SU-DHL-6 (cell line): Measurements from ENCODE around the gene COL1A2.

Source experiments
- H2AFZ ChIP-seq: fragments of 200-600 bp; sonication (generic); 2 replicates; pipeline ENCODE4 v1.6.1; 2014; ENCODE audit warnings: low read depth, mild to moderate bottlenecking, moderate library complexity, mixed read lengths, antibody characterized with exemption, low read length; ENCODE audit not compliant: severe bottlenecking
- H3F3A ChIP-seq: fragments of 200-600 bp; shearing (Covaris generic); 2 replicates; pipeline ENCODE4 v1.6.0; 2016; ENCODE audit warnings: antibody characterized with exemption, mild to moderate bottlenecking; ENCODE audit not compliant: insufficient read depth
- H3K27ac ChIP-seq: fragments of 200-600 bp; sonication (generic); 2 replicates; pipeline ENCODE4 v1.5.1; 2016; ENCODE audit warnings: low read depth, mild to moderate bottlenecking, low read length, moderate library complexity, mixed read lengths
- H3K27me3 ChIP-seq: fragments of 200-600 bp; sonication (generic), shearing (Covaris generic); 2 replicates; pipeline ENCODE4 v1.6.0; 2014; ENCODE audit warnings: mild to moderate bottlenecking, low read length
- H3K36me3 ChIP-seq: fragments of 200-600 bp; sonication (generic); 2 replicates; pipeline ENCODE4 v1.6.1; 2014; ENCODE audit warnings: mild to moderate bottlenecking, low read length, mixed read lengths
- H3K4me2 ChIP-seq: fragments of 300-600, 200-600 bp; shearing (Covaris generic), sonication (generic); 2 replicates; pipeline ENCODE4 v1.6.0; 2014; ENCODE audit warnings: low read length, low read depth, mild to moderate bottlenecking; ENCODE audit not compliant: poor library complexity, severe bottlenecking
- H3K4me3 ChIP-seq: fragments of 200-600 bp; sonication (generic); 2 replicates; pipeline ENCODE4 v1.5.1; 2014; ENCODE audit warnings: antibody characterized with exemption, low read length, mild to moderate bottlenecking, mixed read lengths; ENCODE audit not compliant: insufficient read depth, poor library complexity, severe bottlenecking
- H3K79me2 ChIP-seq: fragments of 200-600 bp; sonication (generic); 2 replicates; pipeline ENCODE4 v1.6.1; 2014; ENCODE audit warnings: mild to moderate bottlenecking, low read length, moderate library complexity; ENCODE audit not compliant: insufficient read depth
- H3K9ac ChIP-seq: fragments of 200-600 bp; sonication (generic); 2 replicates; pipeline ENCODE4 v1.7.0; 2014; ENCODE audit warnings: mild to moderate bottlenecking, low read length
- H3K9me2 ChIP-seq: fragments of 200-600 bp; sonication (generic); replicated peaks from 2 replicates; pipeline ENCODE4 v1.6.1; 2014; ENCODE audit warnings: low read length; ENCODE audit not compliant: insufficient read depth
- H3K9me3 ChIP-seq: fragments of 200-600 bp; sonication (generic); 2 replicates; pipeline ENCODE4 v1.6.1; 2014; ENCODE audit warnings: low read length, mixed read lengths; ENCODE audit not compliant: insufficient read depth
- H4K20me1 ChIP-seq: fragments of 200-600 bp; sonication (generic); 2 replicates; pipeline ENCODE4 v1.6.1; 2014; ENCODE audit warnings: low read depth, mild to moderate bottlenecking, antibody characterized with exemption, low read length, moderate library complexity, mixed read lengths
- EZH2phosphoT487 ChIP-seq: fragments of 200-600 bp; sonication (generic), shearing (Covaris generic); conservative IDR thresholded peaks from 2 replicates; pipeline ENCODE4 v1.6.1; 2018; ENCODE audit warnings: mild to moderate bottlenecking, antibody characterized with exemption, low read length, moderate library complexity, mixed read lengths
- TF ChIP-seq, protein P1 (sequence below): fragments of 200-600 bp; sonication (generic); IDR thresholded peaks from one replicate; pipeline ENCODE4 v1.5.1; 2017; ENCODE audit warnings: antibody characterized with exemption, mild to moderate bottlenecking, low read length, moderate library complexity; ENCODE audit not compliant: insufficient read depth, poor library complexity, severe bottlenecking

COL1A2 gene

GRCh38 chr7:94440451-94441039, 45.9 kb downstream of the COL1A2 start:
- Histone ChIP-seq H3K9ac (no peak overlapping the region), H4K20me1 (no peaks in the 10 kb centered on the region), H3K27me3 (no peaks in the 10 kb centered on the region), H3K4me3 (no peak overlapping the region), H2AFZ (no peak overlapping the region), H3K79me2 (no peaks in the 10 kb centered on the region), H3K4me2 (no peak overlapping the region), H3K36me3 (no peaks in the 10 kb centered on the region), H3K9me3 (no peaks in the 10 kb centered on the region), H3F3A (no peaks in the 10 kb centered on the region), H3K9me2 (no peaks in the 10 kb centered on the region), H3K27ac (no peak overlapping the region)
- TF ChIP-seq, protein P1, sequence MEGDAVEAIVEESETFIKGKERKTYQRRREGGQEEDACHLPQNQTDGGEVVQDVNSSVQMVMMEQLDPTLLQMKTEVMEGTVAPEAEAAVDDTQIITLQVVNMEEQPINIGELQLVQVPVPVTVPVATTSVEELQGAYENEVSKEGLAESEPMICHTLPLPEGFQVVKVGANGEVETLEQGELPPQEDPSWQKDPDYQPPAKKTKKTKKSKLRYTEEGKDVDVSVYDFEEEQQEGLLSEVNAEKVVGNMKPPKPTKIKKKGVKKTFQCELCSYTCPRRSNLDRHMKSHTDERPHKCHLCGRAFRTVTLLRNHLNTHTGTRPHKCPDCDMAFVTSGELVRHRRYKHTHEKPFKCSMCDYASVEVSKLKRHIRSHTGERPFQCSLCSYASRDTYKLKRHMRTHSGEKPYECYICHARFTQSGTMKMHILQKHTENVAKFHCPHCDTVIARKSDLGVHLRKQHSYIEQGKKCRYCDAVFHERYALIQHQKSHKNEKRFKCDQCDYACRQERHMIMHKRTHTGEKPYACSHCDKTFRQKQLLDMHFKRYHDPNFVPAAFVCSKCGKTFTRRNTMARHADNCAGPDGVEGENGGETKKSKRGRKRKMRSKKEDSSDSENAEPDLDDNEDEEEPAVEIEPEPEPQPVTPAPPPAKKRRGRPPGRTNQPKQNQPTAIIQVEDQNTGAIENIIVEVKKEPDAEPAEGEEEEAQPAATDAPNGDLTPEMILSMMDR, result no peak
- TF ChIP-seq EZH2phosphoT487, result no peak

- Histone ChIP-seq H3F3A (no peaks in the 10 kb centered on the region), H3K27ac (no peak overlapping the region), H3K9me3 (no peaks in the 10 kb centered on the region), H3K9me2 (no peaks in the 10 kb centered on the region), H3K36me3 (no peaks in the 10 kb centered on the region), H3K9ac (no peak overlapping the region), H3K4me2 (no peak overlapping the region), H4K20me1 (no peaks in the 10 kb centered on the region), H3K79me2 (no peaks in the 10 kb centered on the region), H3K4me3 (no peak overlapping the region), H2AFZ (no peak overlapping the region), H3K27me3 (no peaks in the 10 kb centered on the region)
- TF ChIP-seq, protein P1, result no peak
- TF ChIP-seq EZH2phosphoT487, result no peak
Measured at GRCh38 chr7:94441138-94441537, 46.4 kb downstream of the COL1A2 start.

GRCh38 chr7:94442639-94443038, 47.9 kb downstream of the COL1A2 start:
- no peaks in the 10 kb centered on the region for H4K20me1 ChIP-seq
- no peaks in the 10 kb centered on the region for H3K9me3 ChIP-seq
- H3K9ac ChIP-seq, result no peak overlapping the region

More at GRCh38 chr7:94442639-94443038, 47.9 kb downstream of the COL1A2 start:
- Histone ChIP-seq H3K27ac (no peak overlapping the region), H3K9me2 (no peaks in the 10 kb centered on the region), H3K4me3 (no peak overlapping the region), H3K36me3 (no peaks in the 10 kb centered on the region), H3K79me2 (no peaks in the 10 kb centered on the region), H3K4me2 (no peak overlapping the region), H3K27me3 (no peaks in the 10 kb centered on the region), H2AFZ (no peak overlapping the region), H3F3A (no peaks in the 10 kb centered on the region)
- TF ChIP-seq EZH2phosphoT487, result no peak
- TF ChIP-seq, protein P1, result no peak
